ENCODE measurements around the gene RANBP10. TPM values are rescaled to one million over a fixed set of nuclear protein-coding genes. Genes with fewer than 3 reads are reported as not detected.

RANBP10 gene
- total and polyA plus RNA-seq, 10 of the 15 experiments (the other 5 are each of a cell fraction or from before 2014, with no cell fraction given) = 1.2 to 20.4 (median 10.8) TPM

- peak overlapping the region; percentile 96; the same call in 1 of the 2 replicates for H3K4me3 ChIP-seq
- in situ Hi-C loops (cut with MboI) (no loop called here), intact Hi-C loops (cut with micrococcal nuclease; ENCODE audit: unreplicated experiment) (no loop called here)
- H3K9me3 ChIP-seq (replicated peaks; ENCODE audit: control insufficient read depth, insufficient read depth, low read length) = no peaks in the 10 kb centered on the region
- TF ChIP-seq SMAD5 (IDR thresholded peaks at IDR 0.05; ENCODE audit: low read depth) = no peak
- no peak for TF ChIP-seq SREBF1 (IDR thresholded peaks at IDR 0.05; ENCODE audit: low read length)
- TF ChIP-seq PBX3 (IDR thresholded peaks at IDR 0.05; ENCODE audit: insufficient replicate concordance, low read depth, low read length) = no peak
- 0 out of 2 replicates have a peak, but pooled peaks have one; percentile 55 for TF ChIP-seq MLLT1 (IDR thresholded peaks at IDR 0.05)
- no peak for TF ChIP-seq BACH1 (IDR thresholded peaks at IDR 0.05; ENCODE audit: borderline replicate concordance)
- TF ChIP-seq POLR2AphosphoS5 (IDR thresholded peaks at IDR 0.05; ENCODE audit: low read length) = no peak
- no peak for TF ChIP-seq MEF2A (IDR thresholded peaks at IDR 0.05; ENCODE audit: insufficient read depth, low read depth, low read length)
- no peak for TF ChIP-seq NFIC (IDR thresholded peaks at IDR 0.05; ENCODE audit: low read depth, low read length)
- TF ChIP-seq PKNOX1 (IDR thresholded peaks at IDR 0.05) = no peak
- no peak for TF ChIP-seq RAD51 (IDR thresholded peaks at IDR 0.05)
- no peak for TF ChIP-seq GABPA (IDR thresholded peaks at IDR 0.05; ENCODE audit: low read depth)
- no peak for TF ChIP-seq RBBP5 (conservative IDR thresholded peaks at IDR 0.05)
- TF ChIP-seq ZNF687 (IDR thresholded peaks at IDR 0.05) = 0 out of 2 replicates have a peak, but pooled peaks have one; percentile 10
- 57% methylated on average over 17 of the region's 17 CpGs for WGBS (ENCODE audit: insufficient coverage, insufficient replicate concordance, low lambda C conversion rate, missing lambda C conversion rate)
- H4K20me1 ChIP-seq (ENCODE audit: control insufficient read depth, insufficient read depth) = no peaks in the 10 kb centered on the region
- H2AFZ ChIP-seq (ENCODE audit: control insufficient read depth, low read depth, low read length) = peak overlapping the region; percentile 100
- ATAC-seq (no peak), FAIRE-seq (no peak), DNase-seq (ENCODE audit: low read depth, low spot score) (no peak)
- BruUV-seq (replicated peaks) = no TSS peak
- RAD21 ChIA-PET (ENCODE audit: unreplicated experiment) = interaction anchor here (0.7 to 1.1 kb wide), 3 partner anchors 92 to 387 kb away, joined by 3 to 4 read pairs (median 3); no protein-coding TSS in a partner anchor
- peaks cover 0 to 4% of the 10 kb centered on the region in 2 experiments; a peak in 1 of 4 replicates for H3K36me3 ChIP-seq (ENCODE audit: control insufficient read depth in 2 of 2, insufficient read depth in 2 of 2, low read length in 1 of 2)
- H3K4me1 ChIP-seq (ENCODE audit: control insufficient read depth, insufficient read depth, low read length) = peaks cover 23% of the 10 kb centered on the region
- SMC1A ChIA-PET (ENCODE audit: uncharacterized antibody, unreplicated experiment) = no interaction called here
- H3K9ac ChIP-seq (ENCODE audit: control insufficient read depth, insufficient read depth, low read length) = peak overlapping the region; percentile 91; the same call in 1 of the 2 replicates
- H3K27ac ChIP-seq (ENCODE audit: control insufficient read depth, insufficient read depth) = no peak overlapping the region
- CTCF ChIA-PET = interaction anchor here (0.8 to 1.6 kb wide), 6 partner anchors 8 to 243 kb away, joined by 3 to 5 read pairs (median 4); partner anchors contain the start of gene PSMB10
- H3K27me3 ChIP-seq (replicated peaks in 1 of 2; ENCODE audit: control insufficient read depth in 2 of 2, insufficient read depth in 2 of 2, low read length in 1 of 2) = no peaks in the 10 kb centered on the region
- H3K4me2 ChIP-seq (ENCODE audit: control insufficient read depth, insufficient read depth) = peak overlapping the region; percentile 93
- POLR2A ChIA-PET = interaction anchor here (0.6 to 0.7 kb wide), 2 partner anchors 23 to 276 kb away, joined by 3 read pairs; no protein-coding TSS in a partner anchor
- H3K79me2 ChIP-seq (ENCODE audit: control insufficient read depth, insufficient read depth, low read length) = peaks cover 30% of the 10 kb centered on the region
These were observed 34.9 kb upstream of the RANBP10 start for GRCh38 chr16:67841198-67841815.
